ENCODE results near the gene CMPK1. TPM values are rescaled to one million over a fixed set of nuclear protein-coding genes. Genes with fewer than 3 reads are reported as not detected.

The CMPK1 gene
- total RNA-seq, 2 experiments from 2014 or later, result 90.8 to 108 TPM

GRCh38 chr1:47405697-47406096 is 72.1 kb downstream of the CMPK1 start:
- ChIA-PET POLR2A (no interaction called here), CTCF (no interaction called here)
- H3K27me3 Mint-ChIP-seq, result peaks cover 15% of the 10 kb centered on the region
- H3K9me3 Mint-ChIP-seq, result no peaks in the 10 kb centered on the region
- H3K27ac Mint-ChIP-seq, result no peak overlapping the region
- H3K4me3 Mint-ChIP-seq, result no peak overlapping the region
- no peaks in the 10 kb centered on the region for H3K36me3 Mint-ChIP-seq (ENCODE audit: low read depth)
- no peaks in the 10 kb centered on the region for H3K4me1 Mint-ChIP-seq
- DNase-seq, result no peak

GRCh38 chr1:47406966-47407365 is 73.4 kb downstream of the CMPK1 start:
- no peaks in the 10 kb centered on the region for H3K9me3 Mint-ChIP-seq
- no peak for DNase-seq
- H3K27me3 Mint-ChIP-seq, result peaks cover 10% of the 10 kb centered on the region
- ChIA-PET POLR2A (no interaction called here), CTCF (interaction anchor here (0.8 kb wide), 1 partner anchor 10 kb away, joined by 4 read pairs; no protein-coding TSS in a partner anchor)
- no peak overlapping the region for H3K4me3 Mint-ChIP-seq
- no peak overlapping the region for H3K27ac Mint-ChIP-seq
- H3K4me1 Mint-ChIP-seq, result no peaks in the 10 kb centered on the region
- H3K36me3 Mint-ChIP-seq (ENCODE audit: low read depth), result no peaks in the 10 kb centered on the region

- POLR2A ChIA-PET, result no interaction called here
- Mint-ChIP-seq H3K27ac (no peak overlapping the region), H3K4me1 (no peaks in the 10 kb centered on the region), H3K4me3 (no peak overlapping the region), H3K27me3 (peaks cover 10% of the 10 kb centered on the region), H3K36me3 (ENCODE audit: low read depth) (no peaks in the 10 kb centered on the region), H3K9me3 (no peaks in the 10 kb centered on the region)
- no peak for DNase-seq
- CTCF ChIA-PET, result no interaction called here
Observed at GRCh38 chr1:47407481-47407880, 73.9 kb downstream of the CMPK1 start.

- no peaks in the 10 kb centered on the region for H3K36me3 Mint-ChIP-seq (ENCODE audit: low read depth)
- POLR2A ChIA-PET, result no interaction called here
- H3K27me3 Mint-ChIP-seq, result peaks cover 18% of the 10 kb centered on the region
Observed at GRCh38 chr1:47409311-47410067, 75.9 kb downstream of the CMPK1 start.

GRCh38 chr1:47410068-47410455 is 76.5 kb downstream of the CMPK1 start:
- CTCF ChIA-PET, result no interaction called here
- POLR2A ChIA-PET, result no interaction called here
- DNase-seq, result no peak
- H3K4me1 Mint-ChIP-seq, result no peaks in the 10 kb centered on the region
- no peaks in the 10 kb centered on the region for H3K9me3 Mint-ChIP-seq
- no peaks in the 10 kb centered on the region for H3K36me3 Mint-ChIP-seq (ENCODE audit: low read depth)
- peaks cover 22% of the 10 kb centered on the region for H3K27me3 Mint-ChIP-seq
- H3K4me3 Mint-ChIP-seq, result no peak overlapping the region
- H3K27ac Mint-ChIP-seq, result no peak overlapping the region

More at GRCh38 chr1:47409311-47410067, 75.9 kb downstream of the CMPK1 start:
- CTCF ChIA-PET, result no interaction called here
- Mint-ChIP-seq H3K9me3 (no peaks in the 10 kb centered on the region), H3K4me3 (no peak overlapping the region), H3K4me1 (no peaks in the 10 kb centered on the region), H3K27ac (no peak overlapping the region)
- DNase-seq, result no peak

- H3K27ac Mint-ChIP-seq, result no peak overlapping the region
- ChIA-PET POLR2A (no interaction called here), CTCF (interaction anchor here (0.6 to 1.0 kb wide), 2 partner anchors 22 to 35 kb away, joined by 3 read pairs; no protein-coding TSS in a partner anchor)
- H3K27me3 Mint-ChIP-seq, result peaks cover 26% of the 10 kb centered on the region
- peaks cover 2% of the 10 kb centered on the region for H3K4me1 Mint-ChIP-seq
- H3K4me3 Mint-ChIP-seq, result no peak overlapping the region
- H3K36me3 Mint-ChIP-seq (ENCODE audit: low read depth), result no peaks in the 10 kb centered on the region
- DNase-seq, result no peak
- H3K9me3 Mint-ChIP-seq, result no peaks in the 10 kb centered on the region
Observed at GRCh38 chr1:47411436-47411835, 77.8 kb downstream of the CMPK1 start.

GRCh38 chr1:47412437-47412836 is 78.8 kb downstream of the CMPK1 start:
- H3K9me3 Mint-ChIP-seq, result no peaks in the 10 kb centered on the region
- no peak for DNase-seq
- H3K27ac Mint-ChIP-seq, result no peak overlapping the region
- CTCF ChIA-PET, result interaction anchor here (0.7 to 1.0 kb wide), 2 partner anchors 23 to 352 kb away, joined by 3 to 4 read pairs; no protein-coding TSS in a partner anchor
- H3K27me3 Mint-ChIP-seq, result peaks cover 31% of the 10 kb centered on the region
- H3K36me3 Mint-ChIP-seq (ENCODE audit: low read depth), result no peaks in the 10 kb centered on the region
- no peak overlapping the region for H3K4me3 Mint-ChIP-seq
- POLR2A ChIA-PET, result no interaction called here
- peaks cover 6% of the 10 kb centered on the region for H3K4me1 Mint-ChIP-seq

GRCh38 chr1:47415728-47416318 is 82.2 kb downstream of the CMPK1 start, which contains the start of gene FOXE3:
TSS of gene FOXE3 (plus strand) at chr1:47416285. CDS start at chr1:47416316, 31 bp downstream.
- POLR2A ChIA-PET, result no interaction called here
- CTCF ChIA-PET, result interaction anchor here (1.0 kb wide), 1 partner anchor 16 kb away, joined by 3 read pairs; no protein-coding TSS in a partner anchor
- H3K27me3 Mint-ChIP-seq, result peaks cover 59% of the 10 kb centered on the region

GRCh38 chr1:47416319-47417169 is 83.0 kb downstream of the CMPK1 start:
- Mint-ChIP-seq H3K4me3 (no peak overlapping the region), H3K36me3 (ENCODE audit: low read depth) (no peaks in the 10 kb centered on the region), H3K4me1 (peaks cover 9% of the 10 kb centered on the region), H3K9me3 (no peaks in the 10 kb centered on the region), H3K27ac (no peak overlapping the region), H3K27me3 (peaks cover 65% of the 10 kb centered on the region)
- DNase-seq, result peak; percentile 21
- ChIA-PET CTCF (no interaction called here), POLR2A (no interaction called here)

More at GRCh38 chr1:47415728-47416318, 82.2 kb downstream of the CMPK1 start, which contains the start of gene FOXE3:
- DNase-seq, result no peak
- no peaks in the 10 kb centered on the region for H3K9me3 Mint-ChIP-seq
- peaks cover 9% of the 10 kb centered on the region for H3K4me1 Mint-ChIP-seq
- no peak within 1 kb of the TSS for H3K4me3 Mint-ChIP-seq
- no peaks in the 10 kb centered on the region for H3K36me3 Mint-ChIP-seq (ENCODE audit: low read depth)
- H3K27ac Mint-ChIP-seq, result no peak within 1 kb of the TSS

- Mint-ChIP-seq H3K27ac (no peak overlapping the region), H3K4me1 (peaks cover 9% of the 10 kb centered on the region), H3K36me3 (ENCODE audit: low read depth) (no peaks in the 10 kb centered on the region), H3K9me3 (no peaks in the 10 kb centered on the region), H3K27me3 (peaks cover 68% of the 10 kb centered on the region), H3K4me3 (no peak overlapping the region)
- ChIA-PET POLR2A (no interaction called here), CTCF (interaction anchor here (0.7 to 2.0 kb wide), 3 partner anchors 15 to 160 kb away, joined by 3 to 7 read pairs (median 3); partner anchors contain the start of gene FOXD2)
- no peak for DNase-seq
Observed at GRCh38 chr1:47417170-47418044, 83.8 kb downstream of the CMPK1 start.

- Mint-ChIP-seq H3K4me1 (peaks cover 9% of the 10 kb centered on the region), H3K27ac (no peak overlapping the region), H3K27me3 (peaks cover 71% of the 10 kb centered on the region), H3K36me3 (ENCODE audit: low read depth) (no peaks in the 10 kb centered on the region), H3K4me3 (no peak overlapping the region), H3K9me3 (no peaks in the 10 kb centered on the region)
- DNase-seq, result no peak
- ChIA-PET CTCF (interaction anchor here (0.7 to 2.0 kb wide), 4 partner anchors 14 to 161 kb away, joined by 3 to 7 read pairs (median 5); partner anchors contain the start of gene FOXD2), POLR2A (no interaction called here)
Observed at GRCh38 chr1:47418122-47418521, 84.5 kb downstream of the CMPK1 start.

Measured in activated CD4-positive, alpha-beta T cell treated with anti-CD3 and anti-CD28 coated beads, Interleukin-2, amount 10 ng/mL, durations not matched to agents 7 days and 5 days (primary cell).